Measurements from ENCODE around the gene CCDC30.
A peak's percentile ranks its signal among the peaks of the same experiment; 100 is the strongest.
"Not testable (repeated sequence)": the region's sequence is repeated elsewhere in the genome, so short reads cannot be mapped to it uniquely, and the experiment has no call there.

The CCDC30 gene

GRCh38 chr1:42454403-42454802, 8.7 kb upstream of the CCDC30 start:
- DNase-seq, result no peak

DNA sequence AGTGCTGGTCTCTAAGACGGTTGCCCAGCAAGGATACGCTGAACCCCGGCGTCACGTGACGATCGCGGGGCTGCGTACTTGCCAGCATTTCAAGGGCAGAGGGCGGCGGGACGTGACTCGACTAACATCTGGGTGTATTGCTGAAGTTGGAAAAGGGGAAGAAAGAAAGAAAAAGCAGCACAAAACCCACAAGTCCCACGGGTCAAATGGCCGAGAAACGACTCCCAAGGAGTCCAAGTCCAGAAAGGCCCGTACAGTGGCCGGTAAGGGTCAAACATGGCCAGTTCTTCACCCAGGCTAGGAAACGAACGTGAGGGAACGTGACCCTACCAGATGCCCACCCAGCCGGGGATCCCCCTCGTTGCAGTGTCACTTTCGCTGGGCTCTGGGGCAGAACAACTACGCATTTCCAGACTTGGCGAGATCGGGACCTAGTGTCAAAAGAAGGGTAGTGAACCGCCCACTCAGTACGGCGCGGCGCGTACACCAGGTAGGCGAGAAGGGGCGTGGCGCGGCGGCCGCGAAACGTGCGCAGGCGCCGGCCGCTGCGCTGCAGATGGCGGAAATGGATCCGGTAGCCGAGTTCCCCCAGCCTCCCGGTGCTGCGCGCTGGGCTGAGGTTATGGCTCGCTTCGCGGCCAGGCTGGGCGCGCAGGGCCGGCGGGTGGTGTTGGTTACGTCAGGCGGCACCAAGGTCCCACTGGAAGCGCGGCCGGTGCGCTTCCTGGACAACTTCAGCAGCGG, 6.9 kb upstream of the CCDC30 start, which contains the start of the genes PPCS and ZMYND12:
Gene PPCS (plus strand): TSS at position 534 of the 744 bp plus-strand sequence. CDS start 23 bp downstream, at position 557.
Gene ZMYND12 (minus strand): TSS at position 13 of the 744 bp plus-strand sequence. CDS start 25 bp downstream, outside the sequence.
- peak; percentile 83 for DNase-seq

- DNase-seq, result peak; percentile 51
Measured at GRCh38 chr1:42456754-42457089, 6.4 kb upstream of the CCDC30 start.

DNA sequence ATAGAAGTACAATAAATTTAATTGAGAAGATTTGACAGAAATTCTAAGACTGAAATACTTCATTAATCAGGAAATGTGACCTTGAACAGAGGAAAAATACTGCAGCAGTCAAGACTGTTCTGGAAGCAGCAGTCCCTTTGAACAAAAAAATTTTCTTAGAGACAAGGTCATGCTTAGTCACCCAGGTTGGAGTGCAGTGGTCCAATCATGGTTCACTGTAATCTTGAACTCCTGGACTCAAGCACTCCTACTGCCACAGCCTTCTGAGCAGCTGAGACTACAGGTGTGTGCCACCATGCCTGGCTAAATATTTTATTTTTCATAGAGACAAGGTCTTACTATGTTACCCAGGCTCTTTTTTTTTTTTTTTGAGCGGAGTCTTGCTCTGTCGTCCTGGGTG, 1.9 kb upstream of the CCDC30 start:
- no peak for DNase-seq

DNA sequence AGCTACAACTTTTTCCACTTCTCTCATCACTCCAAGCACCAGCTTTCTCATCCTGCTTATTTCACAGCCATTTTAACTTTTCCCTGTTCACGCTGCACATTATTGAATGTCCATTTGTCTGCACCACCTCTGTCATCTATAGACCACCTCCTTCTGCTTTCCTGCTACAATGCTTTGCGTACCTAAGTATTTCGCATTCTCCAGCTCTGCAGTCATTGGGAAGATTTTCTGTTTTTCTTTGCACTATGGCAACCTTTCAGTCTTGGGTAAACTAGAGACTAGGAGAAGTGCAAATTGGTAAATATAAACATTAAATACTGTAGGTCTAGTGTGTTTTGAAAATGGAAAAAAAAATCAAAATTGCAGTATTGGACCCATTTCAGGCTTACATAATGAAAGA, 835 bp downstream of the CCDC30 start:
- DNase-seq, result no peak

DNA sequence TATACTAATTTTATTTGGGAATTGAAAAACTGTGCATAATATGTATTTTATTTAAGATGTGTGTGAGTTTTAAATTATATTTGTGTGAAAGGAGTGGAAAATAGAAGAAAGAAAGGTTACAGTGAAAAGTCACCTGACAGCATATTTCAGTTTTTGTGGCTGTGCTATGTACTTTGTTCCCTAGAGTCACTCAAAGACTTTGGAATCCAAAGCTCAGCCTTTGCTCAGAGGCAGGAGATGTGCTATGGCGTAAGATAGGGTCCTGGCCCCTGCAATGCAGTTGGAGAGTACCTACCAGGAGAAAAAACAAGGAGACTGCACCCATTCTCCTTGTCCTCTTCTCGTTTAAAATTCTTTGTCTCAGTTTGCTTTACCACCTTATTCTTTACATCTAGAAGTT, 2.9 kb downstream of the CCDC30 start:
- DNase-seq, result no peak

DNA sequence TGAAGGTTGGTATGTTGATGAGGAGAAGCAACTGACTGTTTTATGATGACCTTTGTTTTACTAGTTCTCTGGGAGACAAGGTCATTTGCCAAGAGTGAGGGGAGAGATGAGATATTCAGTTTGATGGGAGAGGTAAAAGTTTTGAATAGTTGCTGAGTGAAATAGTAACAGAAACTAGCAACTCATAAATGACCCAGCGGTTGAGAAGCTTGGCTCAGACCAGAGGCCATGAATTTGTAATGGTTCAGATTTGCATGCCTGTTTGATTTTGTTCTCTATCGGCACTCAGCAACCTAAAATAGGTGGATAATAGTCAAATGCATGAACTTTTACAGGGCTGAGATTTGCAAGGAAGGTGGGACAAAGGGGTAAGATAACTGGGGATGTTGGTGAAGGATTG, 6.6 kb downstream of the CCDC30 start:
- no peak for DNase-seq

GRCh38 chr1:42476605-42477004, 13.5 kb downstream of the CCDC30 start:
- DNase-seq, result no peak

DNA sequence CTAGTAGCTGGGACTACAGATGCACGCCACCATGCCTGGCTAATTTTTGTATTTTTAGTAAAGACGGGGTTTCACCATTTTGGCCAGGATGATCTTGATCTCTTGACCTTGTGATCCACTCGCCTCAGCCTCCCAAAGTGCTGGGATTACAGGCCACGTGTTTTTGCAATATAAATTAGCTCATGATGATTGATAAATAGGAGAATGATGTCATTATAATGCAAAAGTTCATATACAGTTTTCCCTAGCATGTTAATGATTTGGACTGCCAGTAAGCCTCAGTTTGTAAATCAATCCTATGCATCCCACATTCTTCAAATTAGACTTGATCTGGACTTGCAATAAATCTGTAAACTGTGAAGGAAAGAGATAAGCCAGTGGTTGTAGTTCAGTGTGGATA, 14.3 kb downstream of the CCDC30 start:
- DNase-seq, result not testable (repeated sequence)

DNA sequence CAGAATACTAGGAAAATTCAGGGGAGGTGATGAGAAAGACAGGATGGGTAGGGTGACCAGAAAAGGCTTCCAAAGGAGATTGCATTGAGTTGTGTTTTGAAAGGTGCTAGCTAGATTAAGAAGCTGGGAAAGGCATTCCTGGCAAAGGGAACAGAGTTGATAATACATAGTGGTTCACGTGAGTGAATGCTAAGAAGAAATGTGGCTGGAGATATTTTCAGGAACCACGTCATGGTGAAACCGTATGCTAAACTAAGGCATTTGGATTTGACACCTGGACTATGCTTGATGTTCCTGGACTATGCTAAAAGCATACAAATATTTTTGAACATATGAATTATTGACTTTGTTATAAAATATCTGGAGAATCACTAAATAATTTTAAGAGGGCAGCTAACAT, 14.7 kb downstream of the CCDC30 start:
- DNase-seq, result no peak

DNA sequence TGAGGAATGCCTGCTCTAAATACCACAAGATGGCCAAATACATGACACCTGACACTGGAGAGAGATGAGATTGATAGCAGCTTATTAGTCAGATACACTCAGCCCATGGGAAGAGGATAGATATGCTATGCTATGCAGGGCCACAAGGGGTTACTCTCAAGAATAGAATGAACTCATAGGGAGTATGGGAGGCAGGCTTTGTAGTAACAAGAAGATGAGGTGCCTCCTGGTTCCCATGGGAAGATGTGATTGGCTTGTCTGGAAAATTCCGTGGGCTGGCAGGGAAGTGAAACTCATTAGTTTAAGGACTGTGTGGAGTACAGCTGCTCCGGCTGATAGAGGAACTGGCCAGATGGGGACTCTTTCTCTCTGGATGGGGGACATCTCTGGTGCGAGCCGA, 16.5 kb downstream of the CCDC30 start:
- DNase-seq, result no peak

DNA sequence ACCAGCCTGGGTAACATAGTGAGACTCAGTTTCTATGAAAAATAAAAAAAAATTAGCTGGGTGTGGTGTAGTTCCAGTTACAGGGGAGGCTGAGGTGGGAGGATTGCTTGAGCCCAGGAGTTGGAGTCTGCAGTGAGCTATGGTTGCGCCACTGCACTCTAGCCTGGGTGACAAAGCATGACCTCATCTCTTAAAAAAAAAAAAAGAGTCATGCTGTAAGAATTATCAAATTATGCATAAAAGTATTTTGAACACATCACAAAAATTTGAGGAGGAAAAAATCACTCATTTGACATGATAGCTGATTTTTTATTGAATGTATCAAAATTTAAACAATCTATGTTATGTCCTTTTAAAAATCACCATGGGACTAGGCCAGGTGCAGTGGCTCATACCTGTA, 17.8 kb downstream of the CCDC30 start:
- DNase-seq, result no peak

DNA sequence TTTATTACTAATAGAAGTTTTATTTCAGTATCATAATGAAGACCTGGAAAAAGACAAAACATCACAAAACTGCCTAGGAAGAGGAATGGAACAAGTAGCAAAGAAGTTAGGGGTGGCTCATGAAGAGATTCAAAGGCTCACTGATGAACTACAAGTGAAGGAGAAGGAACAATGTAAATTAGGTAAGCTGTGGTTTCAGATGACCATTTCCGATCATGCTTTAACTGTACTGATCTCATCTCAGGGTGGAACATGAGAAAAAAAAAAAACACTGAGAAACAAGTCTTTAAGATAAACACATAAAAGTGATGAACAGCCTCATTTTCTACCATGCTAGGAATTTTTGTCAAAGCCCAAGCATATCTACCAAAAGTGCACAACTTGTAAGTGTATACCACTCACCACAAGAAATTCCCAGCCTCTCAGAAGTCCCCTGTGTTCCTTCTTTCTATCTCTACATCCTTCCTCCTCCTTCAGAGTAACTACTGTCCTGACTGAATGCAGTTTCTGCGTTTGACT, 19.6 kb downstream of the CCDC30 start:
- DNase-seq, result no peak

GRCh38 chr1:42484382-42484781, 21.3 kb downstream of the CCDC30 start:
- no peak for DNase-seq

- no peak for DNase-seq
Measured at GRCh38 chr1:42490237-42490636, 27.2 kb downstream of the CCDC30 start.

DNA sequence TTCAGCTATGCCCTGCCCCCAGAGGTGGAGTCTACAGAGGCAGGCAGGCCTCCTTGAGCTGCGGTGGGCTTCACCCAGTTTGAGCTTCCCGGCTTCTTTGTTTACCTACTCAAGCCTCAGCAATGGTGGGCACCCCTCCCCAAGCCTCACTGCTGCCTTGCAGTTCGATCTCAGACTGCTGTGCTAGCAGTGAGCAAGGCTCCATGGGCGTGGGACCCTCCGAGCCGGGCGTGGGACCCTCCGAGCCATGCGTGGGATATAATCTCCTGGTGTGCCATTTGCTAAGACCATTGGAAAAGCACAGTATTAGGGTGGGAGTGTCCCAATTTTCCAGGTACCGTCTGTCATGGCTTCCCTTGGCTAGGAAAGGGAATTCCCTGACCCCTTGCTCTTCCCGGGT, 38.9 kb downstream of the CCDC30 start:
- not testable (repeated sequence) for DNase-seq

DNA sequence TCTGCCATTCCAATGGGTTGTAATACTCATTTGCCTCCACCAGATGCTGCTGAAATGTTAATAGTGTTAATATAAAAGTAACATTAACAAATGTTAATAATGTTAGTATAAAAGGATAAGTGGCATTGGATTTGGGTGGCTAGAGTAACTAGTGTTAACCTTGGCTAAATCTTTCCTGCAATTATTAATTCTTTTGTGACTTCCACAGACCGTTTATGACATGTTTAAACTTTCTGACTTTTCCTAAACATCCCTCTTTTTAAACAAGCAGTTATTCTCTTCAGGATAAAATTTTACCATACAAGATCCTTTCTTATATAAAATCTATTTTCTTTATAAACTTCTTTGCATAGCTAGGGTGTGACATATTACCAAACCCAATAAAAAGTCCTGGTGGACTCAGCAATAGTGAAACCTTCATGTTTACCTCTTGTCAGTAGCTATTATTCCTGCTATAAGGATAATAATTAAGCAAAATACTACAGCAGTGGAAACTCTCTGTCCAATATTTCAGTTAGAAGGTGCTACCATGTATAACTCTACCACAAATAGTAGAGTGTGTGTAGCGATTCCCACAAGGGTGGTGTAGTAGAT, 41.5 kb downstream of the CCDC30 start:
- no peak for DNase-seq

DNA sequence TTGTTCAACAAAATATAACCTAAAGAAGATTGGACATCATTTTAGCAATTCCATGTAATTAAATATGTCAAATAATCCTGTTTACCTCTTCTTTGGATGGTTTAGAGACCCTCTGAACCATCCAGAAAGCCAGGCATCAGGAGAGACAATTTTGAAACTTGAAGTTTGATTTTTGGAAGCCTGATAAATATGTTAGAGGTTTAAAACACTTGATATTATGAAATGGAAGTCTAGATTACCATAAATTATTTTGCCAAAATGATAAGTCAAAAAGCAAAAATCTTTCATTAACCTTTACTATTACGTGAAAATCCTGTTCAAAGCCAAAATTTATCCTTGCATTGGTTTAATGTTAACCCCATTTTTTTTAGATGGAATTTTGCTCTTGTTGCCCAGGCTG, 43.5 kb downstream of the CCDC30 start:
- no peak for DNase-seq

DNA sequence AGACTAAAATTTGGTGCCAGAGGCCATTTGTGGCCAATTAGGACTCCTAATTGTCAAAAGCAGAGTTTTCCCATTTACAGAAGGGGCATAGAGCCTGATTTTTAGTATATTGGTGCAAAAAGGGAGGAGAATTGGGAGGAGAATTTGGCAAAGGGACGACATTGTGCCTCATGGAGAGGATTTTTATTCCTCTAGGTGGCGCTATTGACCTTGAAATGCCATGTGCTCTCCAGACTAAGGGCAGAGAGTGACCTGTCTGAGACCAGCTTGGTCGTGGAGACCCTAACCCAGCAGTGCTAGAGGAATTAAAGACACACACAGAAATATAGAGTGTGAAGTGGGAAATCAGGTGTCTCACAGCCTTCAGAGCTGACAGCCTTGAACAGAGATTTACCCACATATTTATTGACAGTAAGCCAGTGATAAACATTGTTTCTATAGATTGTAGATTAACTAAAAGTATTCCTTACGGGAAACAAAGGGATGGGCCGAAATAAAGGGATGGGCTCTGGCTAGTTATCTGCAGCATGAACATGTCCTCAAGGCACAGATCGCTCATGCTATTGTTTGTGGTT, 48.6 kb downstream of the CCDC30 start:
- not testable (repeated sequence) for DNase-seq

GRCh38 chr1:42518908-42519307, 55.8 kb downstream of the CCDC30 start:
- no peak for DNase-seq

DNA sequence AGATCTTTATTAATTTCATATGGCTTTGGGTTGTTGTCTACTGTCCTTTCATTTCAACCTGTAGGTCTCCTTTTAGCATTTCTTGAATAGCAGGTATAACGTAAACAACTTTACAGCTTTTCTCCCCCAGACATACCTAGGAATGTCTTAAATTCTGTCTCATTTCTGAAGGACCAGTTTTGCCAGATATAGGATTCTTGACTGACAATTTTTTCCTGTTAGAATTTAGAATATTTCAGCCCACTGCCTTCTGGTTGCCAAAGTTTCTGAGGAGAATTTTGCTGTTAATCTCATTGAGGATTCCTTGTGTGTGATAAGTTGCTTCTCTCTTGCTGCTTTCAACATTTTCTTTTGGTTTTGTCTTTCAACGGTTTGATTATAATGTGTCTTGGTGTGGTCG, 60.1 kb downstream of the CCDC30 start:
- no peak for DNase-seq

DNA sequence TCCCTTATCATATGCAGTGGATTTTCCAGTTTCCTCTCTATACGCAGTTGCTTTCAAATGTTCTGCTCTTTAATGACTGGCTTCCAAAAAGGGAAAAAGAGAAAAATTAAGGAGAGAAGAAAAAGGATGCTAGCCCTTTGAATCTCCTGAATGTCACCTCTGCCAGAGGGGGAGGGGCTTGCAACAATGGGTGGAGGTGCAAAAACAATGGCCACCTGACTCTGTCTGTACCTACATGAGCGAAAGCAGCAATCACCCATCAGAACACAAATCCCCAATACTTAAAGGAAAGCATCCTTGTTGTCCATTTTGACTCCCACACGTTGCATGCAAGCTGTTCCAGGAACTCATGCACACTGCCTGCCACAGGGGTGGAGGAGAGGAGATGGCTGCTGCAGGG, 61.2 kb downstream of the CCDC30 start:
- DNase-seq, result no peak

GRCh38 chr1:42529724-42530181, 66.7 kb downstream of the CCDC30 start:
- DNase-seq, result no peak

- no peak for DNase-seq
Measured at GRCh38 chr1:42531043-42531442, 68.0 kb downstream of the CCDC30 start.
